Fibroblast of skin of left quadriceps (primary cell): ENCODE measurements around the gene KLHDC4.
"Not testable (repeated sequence)": the region's sequence is repeated elsewhere in the genome, so short reads cannot be mapped to it uniquely, and the experiment has no call there.

Experiments used
- DNase-seq, 2 experiments: peaks; one replicate each; pipeline ENCODE4 v3.0.0-alpha.2; 2013; ENCODE audit warnings: low read depth in 2 of 2

Gene KLHDC4

GRCh38 chr16:87788730-87789436 is 23.1 kb upstream of the KLHDC4 start:
- not testable (repeated sequence) for DNase-seq

- DNase-seq: not testable (repeated sequence)
Measured at GRCh38 chr16:87787451-87788091, 21.8 kb upstream of the KLHDC4 start.

GRCh38 chr16:87784812-87785211 is 19.0 kb upstream of the KLHDC4 start:
- no peak for DNase-seq

- no peak for DNase-seq
Measured at GRCh38 chr16:87782033-87782432, 16.2 kb upstream of the KLHDC4 start.

- DNase-seq: no peak
Measured at GRCh38 chr16:87780385-87780989, 14.7 kb upstream of the KLHDC4 start.

GRCh38 chr16:87778830-87779579 is 13.2 kb upstream of the KLHDC4 start:
- peak; percentile 95 to 96 for DNase-seq

- DNase-seq: no peak
Measured at GRCh38 chr16:87778476-87778829, 12.7 kb upstream of the KLHDC4 start.

- not testable (repeated sequence) for DNase-seq
Measured at GRCh38 chr16:87773836-87774235, 8.1 kb upstream of the KLHDC4 start.

- not testable (repeated sequence) for DNase-seq
Measured at GRCh38 chr16:87767456-87767855, 1.7 kb upstream of the KLHDC4 start.

GRCh38 chr16:87766485-87766797 is 655 bp upstream of the KLHDC4 start:
- DNase-seq: no peak

GRCh38 chr16:87765473-87765775 is 362 bp downstream of the KLHDC4 start:
- DNase-seq: no peak

- no peak for DNase-seq
Measured at GRCh38 chr16:87764600-87765472, 950 bp downstream of the KLHDC4 start.

GRCh38 chr16:87762620-87763019 is 3.2 kb downstream of the KLHDC4 start:
- DNase-seq: no peak

GRCh38 chr16:87762071-87762571 is 3.7 kb downstream of the KLHDC4 start:
- no peak for DNase-seq

- DNase-seq: no peak
Measured at GRCh38 chr16:87761060-87761459, 4.7 kb downstream of the KLHDC4 start.

- DNase-seq: no peak
Measured at GRCh38 chr16:87757841-87758426, 7.9 kb downstream of the KLHDC4 start.

- no peak for DNase-seq
Measured at GRCh38 chr16:87754535-87754934, 11.3 kb downstream of the KLHDC4 start.

- no peak for DNase-seq
Measured at GRCh38 chr16:87747626-87748414, 18.0 kb downstream of the KLHDC4 start.

GRCh38 chr16:87746178-87746577 is 19.6 kb downstream of the KLHDC4 start:
- DNase-seq: no peak

- DNase-seq: no peak
Measured at GRCh38 chr16:87744750-87745514, 20.9 kb downstream of the KLHDC4 start.
